Coronary artery (tissue), 2 donors: ENCODE results near the gene RNF157.

ENCODE experiments used
- DNase-seq: peaks from one replicate; pipeline ENCODE4 v3.0.0-alpha.2; 2017; ENCODE audit warnings: low spot score
- H3K27ac ChIP-seq, 2 donors: fragments of 200-600 bp; sonication (generic); one replicate each; pipeline ENCODE4 v1.5.1; 2016 to 2019
- H3K4me3 ChIP-seq: fragments of 200-600 bp; sonication (generic); 2 replicates; pipeline ENCODE4 v1.5.1; 2016; ENCODE audit warnings: mild to moderate bottlenecking, moderate library complexity
- TF ChIP-seq, protein P1 (sequence below): fragments of 200-600 bp; sonication (generic); IDR thresholded peaks from one replicate; pipeline ENCODE4 v1.5.1; 2019; ENCODE audit warnings: antibody characterized with exemption

RNF157 gene

DNA sequence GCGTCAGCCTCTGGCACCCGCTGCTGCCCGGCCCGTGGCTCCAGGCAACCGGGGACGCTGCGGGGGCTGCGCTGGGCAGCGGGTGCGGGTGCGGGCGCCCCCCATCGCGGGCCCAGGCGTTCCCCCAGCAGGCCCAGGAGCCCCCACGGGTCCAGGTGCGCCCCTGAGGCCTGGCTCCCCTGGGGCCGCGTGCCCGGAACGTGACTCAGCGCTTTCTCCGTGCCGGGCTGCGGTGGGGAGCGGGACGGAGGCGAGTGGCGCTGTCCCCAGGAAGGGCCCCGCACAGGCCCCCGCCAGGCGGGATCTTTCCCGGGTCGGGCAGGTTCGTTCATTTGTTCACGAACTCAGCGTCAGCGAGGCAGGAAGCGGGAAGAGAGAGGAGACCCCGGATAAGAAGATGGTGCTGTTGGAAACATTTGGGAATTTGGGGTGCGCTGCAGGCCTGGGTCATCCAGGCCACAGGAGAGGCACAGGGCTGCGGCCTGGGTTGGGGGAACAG, 118.3 kb downstream of the RNF157 start:
- Histone ChIP-seq H3K4me3 (peak overlapping the region; percentile 71), H3K27ac (peak overlapping the region; percentile 3 to 32)
- DNase-seq: no peak
- TF ChIP-seq, protein P1, sequence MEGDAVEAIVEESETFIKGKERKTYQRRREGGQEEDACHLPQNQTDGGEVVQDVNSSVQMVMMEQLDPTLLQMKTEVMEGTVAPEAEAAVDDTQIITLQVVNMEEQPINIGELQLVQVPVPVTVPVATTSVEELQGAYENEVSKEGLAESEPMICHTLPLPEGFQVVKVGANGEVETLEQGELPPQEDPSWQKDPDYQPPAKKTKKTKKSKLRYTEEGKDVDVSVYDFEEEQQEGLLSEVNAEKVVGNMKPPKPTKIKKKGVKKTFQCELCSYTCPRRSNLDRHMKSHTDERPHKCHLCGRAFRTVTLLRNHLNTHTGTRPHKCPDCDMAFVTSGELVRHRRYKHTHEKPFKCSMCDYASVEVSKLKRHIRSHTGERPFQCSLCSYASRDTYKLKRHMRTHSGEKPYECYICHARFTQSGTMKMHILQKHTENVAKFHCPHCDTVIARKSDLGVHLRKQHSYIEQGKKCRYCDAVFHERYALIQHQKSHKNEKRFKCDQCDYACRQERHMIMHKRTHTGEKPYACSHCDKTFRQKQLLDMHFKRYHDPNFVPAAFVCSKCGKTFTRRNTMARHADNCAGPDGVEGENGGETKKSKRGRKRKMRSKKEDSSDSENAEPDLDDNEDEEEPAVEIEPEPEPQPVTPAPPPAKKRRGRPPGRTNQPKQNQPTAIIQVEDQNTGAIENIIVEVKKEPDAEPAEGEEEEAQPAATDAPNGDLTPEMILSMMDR: no peak

DNA sequence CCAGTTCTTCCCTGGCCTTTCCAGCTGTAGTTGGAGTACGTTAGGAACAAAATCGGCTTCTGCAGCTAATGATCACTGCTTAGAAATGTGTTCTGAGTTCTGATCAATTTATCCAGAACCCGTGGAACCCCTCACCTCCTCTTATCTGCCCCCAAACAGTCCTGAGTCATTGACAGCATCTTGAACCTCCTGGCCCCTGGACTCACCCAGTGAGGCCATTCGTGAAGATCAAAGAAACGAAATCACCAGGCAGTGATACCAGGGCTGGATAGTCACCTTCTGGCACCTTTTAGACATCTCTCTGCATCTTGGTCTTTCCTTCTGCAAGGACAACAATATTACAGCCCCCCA, 119.7 kb downstream of the RNF157 start:
- DNase-seq: no peak
- TF ChIP-seq, protein P1: no peak

DNA sequence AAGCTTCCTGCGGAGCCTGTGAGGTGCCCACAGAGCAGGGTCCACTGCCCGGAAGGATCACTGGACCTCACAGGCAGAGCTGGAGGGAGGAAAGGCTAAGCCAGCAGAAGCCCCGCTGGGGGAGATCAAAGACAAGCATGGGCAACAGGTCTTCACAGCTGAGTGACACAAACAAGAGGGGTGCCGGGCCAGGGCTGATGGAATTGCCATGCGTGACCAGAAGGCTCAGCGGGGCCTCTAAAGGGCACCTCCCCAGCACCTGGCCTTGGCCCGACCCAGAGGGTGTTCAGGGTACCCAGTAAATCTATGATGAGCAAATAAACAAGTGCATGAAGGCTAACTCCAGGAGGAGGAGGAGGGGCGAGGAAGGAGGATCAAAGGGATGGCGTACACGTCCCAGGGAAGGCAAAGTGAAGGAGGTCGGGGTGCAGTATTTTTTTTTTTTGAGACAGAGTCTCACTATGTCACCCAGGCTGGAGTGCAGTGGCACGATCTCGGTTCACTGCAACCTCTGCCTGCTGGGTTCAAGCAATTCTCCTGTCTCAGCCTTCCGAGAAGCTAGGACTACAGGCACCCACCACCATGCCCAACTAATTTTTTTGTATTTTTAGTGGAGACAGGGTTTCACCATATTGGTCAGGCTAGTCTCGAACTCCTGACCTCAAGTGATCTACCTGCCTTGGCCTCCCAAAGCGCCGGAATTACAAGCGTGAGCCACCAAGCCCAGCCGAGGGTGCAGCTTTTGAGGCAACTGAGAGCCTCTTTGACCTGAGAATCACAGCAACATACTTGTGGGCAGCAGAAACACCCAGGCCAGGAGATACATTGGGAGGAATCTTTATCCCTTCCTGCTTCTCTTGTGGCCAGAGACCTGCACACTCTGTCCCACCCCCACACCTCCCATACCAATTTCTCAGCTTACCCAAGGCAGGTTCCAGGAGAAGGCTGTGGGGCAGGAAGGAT, 120.6 kb downstream of the RNF157 start:
- Histone ChIP-seq H3K27ac (no peak overlapping the region), H3K4me3 (no peak overlapping the region)
- no peak for DNase-seq
- TF ChIP-seq, protein P1: no peak

More for the DNA sequence above, 119.7 kb downstream of the RNF157 start:
- H3K27ac ChIP-seq: no peak overlapping the region
- H3K4me3 ChIP-seq: no peak overlapping the region

DNA sequence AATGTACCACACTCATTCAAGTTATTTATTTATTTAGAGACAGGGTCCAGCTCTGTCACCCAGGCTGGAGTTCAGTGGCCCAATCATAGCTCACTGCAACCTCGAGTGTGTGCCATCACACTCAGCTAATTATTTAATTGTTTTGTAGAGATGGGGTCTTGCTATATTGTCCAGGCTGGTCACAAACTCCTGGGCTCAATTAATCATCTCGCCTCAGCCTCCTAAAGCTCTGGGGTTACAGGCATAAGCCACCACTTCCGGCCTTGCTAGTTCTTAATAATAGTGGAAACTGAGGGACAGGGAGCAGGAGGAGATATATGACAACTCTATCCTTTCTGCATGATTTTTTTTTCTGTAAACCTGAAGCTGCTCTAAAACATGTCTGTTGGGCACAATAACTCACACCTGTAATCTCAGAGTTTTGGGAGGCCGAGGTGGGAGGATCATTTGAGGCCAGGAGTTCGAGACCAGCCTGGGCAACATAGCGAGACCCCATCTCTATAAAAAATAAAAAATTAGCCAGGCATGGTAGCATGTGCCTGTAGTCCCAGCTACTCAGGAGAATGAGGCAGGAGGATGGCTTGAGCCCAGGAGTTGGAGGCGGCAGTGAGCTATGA, 125.0 kb downstream of the RNF157 start:
- no peak for DNase-seq
- TF ChIP-seq, protein P1: no peak
- Histone ChIP-seq H3K4me3 (no peak overlapping the region), H3K27ac (no peak overlapping the region)

DNA sequence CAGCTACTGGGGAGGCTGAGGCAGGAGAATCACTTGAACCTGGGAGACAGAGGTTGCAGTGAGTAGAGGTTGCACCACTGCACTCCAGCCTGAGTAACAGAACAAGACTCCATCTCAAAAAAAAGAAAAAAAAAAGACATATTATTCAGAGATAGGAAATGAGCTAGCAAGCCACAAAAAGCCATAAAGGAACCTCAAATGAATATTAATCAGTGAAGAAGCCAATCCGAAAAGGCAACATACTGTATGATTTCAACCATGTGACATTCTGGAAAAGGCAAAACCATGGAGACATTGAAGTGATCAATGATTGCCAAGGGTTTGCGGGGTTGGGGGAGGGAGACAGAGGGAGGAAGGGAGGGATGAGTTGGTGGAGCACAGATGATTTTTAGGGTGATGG, 128.3 kb downstream of the RNF157 start:
- no peak overlapping the region for H3K4me3 ChIP-seq
- TF ChIP-seq, protein P1: no peak
- DNase-seq: no peak
- no peak overlapping the region for H3K27ac ChIP-seq

DNA sequence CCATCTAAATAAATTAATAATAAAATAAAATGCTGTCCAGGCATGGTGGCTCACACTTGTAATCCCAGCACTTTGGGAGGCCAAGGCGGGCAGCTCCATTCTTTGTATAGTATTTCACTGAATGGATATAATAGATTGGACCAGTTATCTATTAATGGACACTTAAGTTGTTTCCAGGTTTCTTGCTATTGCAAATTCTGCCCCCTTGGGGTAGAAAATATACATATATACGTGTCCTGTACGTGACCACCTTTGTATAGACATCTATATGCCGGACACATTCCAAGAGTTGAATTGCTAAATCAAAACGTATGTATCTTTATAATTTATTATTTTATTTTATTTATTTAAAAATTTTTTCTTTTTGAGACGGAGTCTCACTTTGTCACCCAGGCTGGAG, 132.8 kb downstream of the RNF157 start:
- no peak for DNase-seq
- H3K4me3 ChIP-seq: no peak overlapping the region
- TF ChIP-seq, protein P1: no peak
- no peak overlapping the region for H3K27ac ChIP-seq
